ENCODE data around the gene BOLL.
"Not testable (repeated sequence)": the region's sequence is repeated elsewhere in the genome, so short reads cannot be mapped to it uniquely, and the experiment has no call there.

The BOLL gene

GRCh38 chr2:197784956-197785941 is at the start of gene BOLL:
BOLL (minus strand) TSS chr2:197785319; CDS start chr2:197781850, 3,469 bp downstream.
- no peak for ATAC-seq

- ATAC-seq = not testable (repeated sequence)
These were observed 49.7 kb upstream of the BOLL start for GRCh38 chr2:197834771-197835170.

- no peak for ATAC-seq
These were observed 43.5 kb upstream of the BOLL start for GRCh38 chr2:197828464-197829135.

GRCh38 chr2:197827618-197828017 is 42.5 kb upstream of the BOLL start:
- ATAC-seq = no peak

GRCh38 chr2:197822333-197822732 is 37.2 kb upstream of the BOLL start:
- no peak for ATAC-seq

- no peak for ATAC-seq
These were observed 36.6 kb upstream of the BOLL start for GRCh38 chr2:197821550-197822289.

- ATAC-seq = peak; percentile 32 to 41
These were observed 29.4 kb upstream of the BOLL start for GRCh38 chr2:197814526-197814925.

- peak in 1 of 2 donors; percentile 58 for ATAC-seq
These were observed 28.1 kb upstream of the BOLL start for GRCh38 chr2:197813093-197813787.

- ATAC-seq = no peak
These were observed 25.4 kb upstream of the BOLL start for GRCh38 chr2:197810491-197810890.

- ATAC-seq = no peak
These were observed 24.9 kb upstream of the BOLL start for GRCh38 chr2:197810016-197810415.

- ATAC-seq = no peak
These were observed 23.9 kb upstream of the BOLL start for GRCh38 chr2:197809064-197809463.

GRCh38 chr2:197805715-197806633 is 20.9 kb upstream of the BOLL start:
- ATAC-seq = no peak

- ATAC-seq = peak; percentile 15 to 30
These were observed 19.9 kb upstream of the BOLL start for GRCh38 chr2:197804758-197805714.

GRCh38 chr2:197804049-197804757 is 19.1 kb upstream of the BOLL start, which contains the start of gene PLCL1:
PLCL1 (plus strand) TSS chr2:197804593.
- ATAC-seq = peak; percentile 99

GRCh38 chr2:197803033-197803444 is 17.9 kb upstream of the BOLL start:
- peak in 1 of 2 donors; percentile 11 for ATAC-seq

- ATAC-seq = no peak
These were observed 15.9 kb upstream of the BOLL start for GRCh38 chr2:197801033-197801432.

GRCh38 chr2:197800091-197800490 is 15.0 kb upstream of the BOLL start:
- no peak for ATAC-seq

GRCh38 chr2:197799068-197799467 is 13.9 kb upstream of the BOLL start:
- ATAC-seq = no peak

GRCh38 chr2:197798187-197798586 is 13.1 kb upstream of the BOLL start:
- ATAC-seq = no peak

All from activated CD4-positive, CD25-positive, alpha-beta regulatory T cell treated with anti-CD3 and anti-CD28 coated beads, Interleukin-2, amount 50 U/mL, for 24 hours (primary cell).